HEK293 (cell line): Measurements from ENCODE around the gene GALNT10.

Experiments
- CTCF ChIA-PET: fragments of 350-600 bp; formaldehyde crosslinking; extraction: SDS; loops from one replicate; lab custom pipeline; 2021; ENCODE audit warnings: antibody characterized with exemption; lab: Yijun Ruan, JAX
- POLR2A ChIA-PET: fragments of 300-600 bp; formaldehyde crosslinking; extraction: SDS; loops from one replicate; lab custom pipeline; 2020; ENCODE audit warnings: antibody characterized with exemption, inconsistent platforms; lab: Yijun Ruan, JAX
- H3K27ac ChIP-seq: fragments of 200-500 bp; sonication (Bioruptor generic); 2 replicates; pipeline ENCODE4 v1.5.1; 2014; ENCODE audit warnings: low read depth, low read length, control low read depth, inconsistent platforms; ENCODE audit errors: extremely low read depth
- H3K36me3 ChIP-seq, 2 experiments: fragments of 200-500 bp in 1 of 2; sonication (Bioruptor generic) in 1 of 2; 1 replicate in 1 of 2; 2 replicates in 1 of 2; pipeline ENCODE4 v1.5.1; 2014 to 2017; ENCODE audit warnings: inconsistent platforms in 2 of 2, low read length in 2 of 2; ENCODE audit not compliant: control insufficient read depth in 2 of 2, insufficient read depth in 1 of 2
- H3K4me1 ChIP-seq: fragments of 200-500 bp; sonication (Bioruptor generic); 2 replicates; pipeline ENCODE4 v1.5.1; 2014; ENCODE audit warnings: mild to moderate bottlenecking, low read length, inconsistent platforms; ENCODE audit not compliant: control insufficient read depth, insufficient read depth
- H3K4me3 ChIP-seq: 2 replicates; pipeline ENCODE4 v1.5.1; 2011; ENCODE audit warnings: low read depth, mild to moderate bottlenecking, control low read depth, low read length, moderate library complexity
- H3K9me3 ChIP-seq: fragments of 200-500 bp; sonication (Bioruptor generic); 2 replicates; pipeline ENCODE4 v1.5.1; 2014; ENCODE audit warnings: low read depth, low read length, inconsistent platforms; ENCODE audit not compliant: control insufficient read depth, insufficient read depth
- KLF1 ChIP-seq: fragments of 450-650 bp; formaldehyde crosslinking; IDR thresholded peaks from 2 replicates; pipeline ENCODE4 v1.5.1; 2016; ENCODE audit warnings: missing biosample characterization, missing genetic modification characterization
- KLF7 ChIP-seq: fragments of 450-650 bp; formaldehyde crosslinking; IDR thresholded peaks from 2 replicates; pipeline ENCODE4 v1.5.1; 2016; ENCODE audit warnings: missing biosample characterization, missing genetic modification characterization, borderline replicate concordance
- PRDM4 ChIP-seq: fragments of 450-650 bp; formaldehyde crosslinking; IDR thresholded peaks from 2 replicates; pipeline ENCODE4 v1.5.1; 2017; ENCODE audit warnings: missing biosample characterization, missing genetic modification characterization
- SCRT1 ChIP-seq: fragments of 450-650 bp; formaldehyde crosslinking; IDR thresholded peaks from 2 replicates; pipeline ENCODE4 v1.5.1; 2016; ENCODE audit warnings: missing biosample characterization, missing genetic modification characterization, borderline replicate concordance
- ZBTB26 ChIP-seq: fragments of 450-650 bp; formaldehyde crosslinking; optimal IDR thresholded peaks from 2 replicates; pipeline ENCODE3; 2016; ENCODE audit warnings: missing biosample characterization, mild to moderate bottlenecking, missing genetic modification characterization
- ZFP41 ChIP-seq: fragments of 450-650 bp; formaldehyde crosslinking; IDR thresholded peaks from 2 replicates; pipeline ENCODE4 v1.5.1; 2016; ENCODE audit warnings: missing biosample characterization, missing genetic modification characterization, borderline replicate concordance
- ZNF18 ChIP-seq: fragments of 450-650 bp; formaldehyde crosslinking; IDR thresholded peaks from 2 replicates; pipeline ENCODE4 v1.5.1; 2016; ENCODE audit warnings: missing biosample characterization, missing genetic modification characterization
- ZNF248 ChIP-seq: fragments of 450-650 bp; formaldehyde crosslinking; IDR thresholded peaks from 2 replicates; pipeline ENCODE4 v1.5.1; 2017; ENCODE audit warnings: missing biosample characterization, missing genetic modification characterization
- ZNF324 ChIP-seq: fragments of 450-650 bp; formaldehyde crosslinking; IDR thresholded peaks from 2 replicates; pipeline ENCODE4 v1.5.1; 2016; ENCODE audit warnings: missing biosample characterization, missing genetic modification characterization
- ZNF521 ChIP-seq: fragments of 450-650 bp; formaldehyde crosslinking; IDR thresholded peaks from 2 replicates; pipeline ENCODE4 v1.5.1; 2017; ENCODE audit warnings: missing biosample characterization, mild to moderate bottlenecking, missing genetic modification characterization
- ZNF623 ChIP-seq: fragments of 450-650 bp; formaldehyde crosslinking; IDR thresholded peaks from 2 replicates; pipeline ENCODE4 v1.5.1; 2016; ENCODE audit warnings: missing biosample characterization, missing genetic modification characterization
- ZNF670 ChIP-seq: fragments of 450-650 bp; formaldehyde crosslinking; IDR thresholded peaks from 2 replicates; pipeline ENCODE4 v1.5.1; 2016; ENCODE audit warnings: missing biosample characterization, missing genetic modification characterization, low read depth
- ZNF792 ChIP-seq: fragments of 450-650 bp; formaldehyde crosslinking; IDR thresholded peaks from 2 replicates; pipeline ENCODE4 v1.5.1; 2016; ENCODE audit warnings: missing biosample characterization, missing genetic modification characterization

The GALNT10 gene

GRCh38 chr5:154308443-154309370, 118.2 kb downstream of the GALNT10 start:
- no peaks in the 10 kb centered on the region for H3K36me3 ChIP-seq
- no peaks in the 10 kb centered on the region for H3K9me3 ChIP-seq
- ChIA-PET CTCF (interaction anchor here (0.8 kb wide), 1 partner anchor 77 kb away, joined by 3 read pairs; no protein-coding TSS in a partner anchor), POLR2A (no interaction called here)
- H3K27ac ChIP-seq, result no peak overlapping the region
- TF ChIP-seq ZNF521 (tag by site-specific recombination), result no peak
- TF ChIP-seq KLF1 (tag by site-specific recombination), result no peak
- no peak for TF ChIP-seq ZNF670
- peak; percentile 38; the same call in 1 of the 2 replicates for TF ChIP-seq ZNF623
- TF ChIP-seq, all 188 proteins: peak for 1
- Histone ChIP-seq H3K4me3 (no peak overlapping the region), H3K4me1 (no peaks in the 10 kb centered on the region)

- ChIA-PET CTCF (no interaction called here), POLR2A (no interaction called here)
- Histone ChIP-seq H3K27ac (no peak overlapping the region), H3K36me3 (no peaks in the 10 kb centered on the region), H3K9me3 (no peaks in the 10 kb centered on the region), H3K4me3 (no peak overlapping the region), H3K4me1 (no peaks in the 10 kb centered on the region)
- no peak for TF ChIP-seq PRDM4
- no peak for TF ChIP-seq ZNF792 (tag by site-specific recombination)
- no peak for TF ChIP-seq SCRT1 (tag by site-specific recombination)
- TF ChIP-seq KLF7 (tag by site-specific recombination), result no peak
- no peak for TF ChIP-seq ZFP41 (tag by site-specific recombination)
Observed at GRCh38 chr5:154309371-154309745, 118.8 kb downstream of the GALNT10 start.

GRCh38 chr5:154309805-154310204, 119.3 kb downstream of the GALNT10 start:
- no peaks in the 10 kb centered on the region for H3K36me3 ChIP-seq
- CTCF ChIA-PET, result no interaction called here
- no peak for TF ChIP-seq ZNF248
- TF ChIP-seq ZBTB26, result no peak
- TF ChIP-seq, all 188 proteins: peak for 0
- POLR2A ChIA-PET, result no interaction called here
- Histone ChIP-seq H3K27ac (no peak overlapping the region), H3K4me3 (no peak overlapping the region), H3K9me3 (no peaks in the 10 kb centered on the region), H3K4me1 (no peaks in the 10 kb centered on the region)

- no peak overlapping the region for H3K4me3 ChIP-seq
- TF ChIP-seq ZNF324 (tag by site-specific recombination), result no peak
- TF ChIP-seq ZNF18 (tag by site-specific recombination), result peak; percentile 62
- no peaks in the 10 kb centered on the region for H3K36me3 ChIP-seq
- H3K4me1 ChIP-seq, result no peaks in the 10 kb centered on the region
- ChIA-PET POLR2A (no interaction called here), CTCF (interaction anchor here (0.6 to 0.7 kb wide), 2 partner anchors 94 to 106 kb away, joined by 3 read pairs; no protein-coding TSS in a partner anchor)
- no peaks in the 10 kb centered on the region for H3K9me3 ChIP-seq
- no peak overlapping the region for H3K27ac ChIP-seq
Observed at GRCh38 chr5:154311362-154311761, 120.8 kb downstream of the GALNT10 start.
